ENCODE data around the gene NAT9.

DNA sequence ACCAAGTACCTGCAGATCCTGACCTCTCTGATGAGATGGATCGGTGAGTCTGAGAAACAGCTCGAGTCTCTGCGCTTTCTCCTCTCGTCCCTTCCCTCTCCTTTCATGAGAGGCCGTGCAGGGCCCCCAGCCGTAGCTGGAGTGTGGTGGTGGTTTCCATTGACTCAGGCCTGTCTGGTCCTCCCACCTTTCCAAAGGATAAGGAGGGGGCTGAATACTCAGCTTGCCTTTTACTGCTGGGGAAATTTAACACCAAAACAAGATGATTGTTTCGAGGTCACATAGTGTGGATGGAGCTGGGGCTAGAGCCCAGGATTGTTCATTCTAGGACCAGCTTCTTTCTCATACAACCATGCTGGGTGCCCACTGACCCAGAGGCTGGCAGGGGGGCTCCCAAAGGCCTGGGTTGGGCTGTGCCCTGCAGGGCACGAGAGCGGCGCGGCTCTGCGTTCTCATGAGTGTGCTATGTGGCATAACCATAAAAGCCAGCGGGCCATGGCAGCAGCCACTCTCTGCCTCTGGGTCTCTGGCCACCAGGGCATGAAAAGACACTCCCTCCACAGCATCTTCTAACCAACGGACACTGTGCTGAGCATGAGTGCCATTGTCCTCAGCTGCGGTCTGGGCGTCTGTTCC is 43.8 kb upstream of the NAT9 start:
- no peak for TF ChIP-seq EZH2 (IDR thresholded peaks at IDR 0.05; ENCODE audit: borderline replicate concordance, low read length)
- TF ChIP-seq, protein P1, sequence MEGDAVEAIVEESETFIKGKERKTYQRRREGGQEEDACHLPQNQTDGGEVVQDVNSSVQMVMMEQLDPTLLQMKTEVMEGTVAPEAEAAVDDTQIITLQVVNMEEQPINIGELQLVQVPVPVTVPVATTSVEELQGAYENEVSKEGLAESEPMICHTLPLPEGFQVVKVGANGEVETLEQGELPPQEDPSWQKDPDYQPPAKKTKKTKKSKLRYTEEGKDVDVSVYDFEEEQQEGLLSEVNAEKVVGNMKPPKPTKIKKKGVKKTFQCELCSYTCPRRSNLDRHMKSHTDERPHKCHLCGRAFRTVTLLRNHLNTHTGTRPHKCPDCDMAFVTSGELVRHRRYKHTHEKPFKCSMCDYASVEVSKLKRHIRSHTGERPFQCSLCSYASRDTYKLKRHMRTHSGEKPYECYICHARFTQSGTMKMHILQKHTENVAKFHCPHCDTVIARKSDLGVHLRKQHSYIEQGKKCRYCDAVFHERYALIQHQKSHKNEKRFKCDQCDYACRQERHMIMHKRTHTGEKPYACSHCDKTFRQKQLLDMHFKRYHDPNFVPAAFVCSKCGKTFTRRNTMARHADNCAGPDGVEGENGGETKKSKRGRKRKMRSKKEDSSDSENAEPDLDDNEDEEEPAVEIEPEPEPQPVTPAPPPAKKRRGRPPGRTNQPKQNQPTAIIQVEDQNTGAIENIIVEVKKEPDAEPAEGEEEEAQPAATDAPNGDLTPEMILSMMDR (conservative IDR thresholded peaks at IDR 0.05 in 1 of 2, IDR thresholded peaks at IDR 0.05 in 1 of 2; ENCODE audit: extremely low read depth in 1 of 2, insufficient read depth in 1 of 2, low read depth in 1 of 2, low read length in 2 of 2): no peak
